Measurements from ENCODE around the gene TMC7.

DNA sequence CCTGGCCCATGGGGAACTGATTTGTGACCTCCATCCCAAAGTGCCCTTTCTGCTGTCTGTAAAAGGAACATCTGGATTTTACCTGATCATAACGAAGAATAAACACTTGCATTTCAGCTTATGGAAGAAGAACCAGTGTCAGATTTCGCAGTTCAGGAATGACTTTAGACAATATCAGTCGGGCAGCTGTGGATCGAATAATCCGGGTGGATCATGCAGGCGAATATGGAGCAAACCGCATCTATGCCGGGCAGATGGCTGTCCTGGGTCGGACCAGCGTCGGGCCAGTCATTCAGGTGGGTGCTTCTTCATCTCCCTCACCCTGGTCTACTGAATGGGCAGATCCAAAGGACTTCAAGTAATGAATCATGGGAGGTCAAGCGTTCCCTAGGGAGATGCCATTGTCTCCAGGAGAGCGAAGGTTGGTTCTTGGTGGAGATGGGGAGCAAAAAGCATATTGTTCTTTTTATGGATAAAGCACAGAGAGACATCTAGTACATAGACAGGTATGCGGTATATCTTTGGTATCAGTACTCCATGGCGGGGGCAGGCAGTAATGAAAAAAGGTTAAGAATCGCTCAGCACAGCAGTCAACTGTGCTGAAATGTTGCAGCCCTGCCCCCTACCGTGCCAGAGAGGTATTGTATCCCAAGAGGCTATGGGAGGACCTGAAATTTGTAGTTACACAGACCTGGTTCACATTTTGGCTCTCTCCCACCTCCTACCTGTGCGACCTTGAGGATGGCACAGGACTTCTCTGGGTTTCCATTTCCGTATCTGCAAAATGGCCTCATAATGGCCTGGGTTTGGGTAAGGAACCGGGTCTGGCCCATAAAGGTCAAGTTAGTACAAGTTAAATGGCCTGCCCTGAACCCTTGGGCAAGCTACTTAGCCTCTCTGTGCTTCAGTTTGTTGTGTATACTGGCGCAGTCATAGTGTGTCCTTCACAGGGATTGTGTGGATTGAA, 88.4 kb downstream of the TMC7 start:
- TF ChIP-seq, protein P1, sequence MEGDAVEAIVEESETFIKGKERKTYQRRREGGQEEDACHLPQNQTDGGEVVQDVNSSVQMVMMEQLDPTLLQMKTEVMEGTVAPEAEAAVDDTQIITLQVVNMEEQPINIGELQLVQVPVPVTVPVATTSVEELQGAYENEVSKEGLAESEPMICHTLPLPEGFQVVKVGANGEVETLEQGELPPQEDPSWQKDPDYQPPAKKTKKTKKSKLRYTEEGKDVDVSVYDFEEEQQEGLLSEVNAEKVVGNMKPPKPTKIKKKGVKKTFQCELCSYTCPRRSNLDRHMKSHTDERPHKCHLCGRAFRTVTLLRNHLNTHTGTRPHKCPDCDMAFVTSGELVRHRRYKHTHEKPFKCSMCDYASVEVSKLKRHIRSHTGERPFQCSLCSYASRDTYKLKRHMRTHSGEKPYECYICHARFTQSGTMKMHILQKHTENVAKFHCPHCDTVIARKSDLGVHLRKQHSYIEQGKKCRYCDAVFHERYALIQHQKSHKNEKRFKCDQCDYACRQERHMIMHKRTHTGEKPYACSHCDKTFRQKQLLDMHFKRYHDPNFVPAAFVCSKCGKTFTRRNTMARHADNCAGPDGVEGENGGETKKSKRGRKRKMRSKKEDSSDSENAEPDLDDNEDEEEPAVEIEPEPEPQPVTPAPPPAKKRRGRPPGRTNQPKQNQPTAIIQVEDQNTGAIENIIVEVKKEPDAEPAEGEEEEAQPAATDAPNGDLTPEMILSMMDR (conservative IDR thresholded peaks at IDR 0.05; ENCODE audit: low read depth, low read length) = peak; percentile 75
- TF ChIP-seq EZH2 (IDR thresholded peaks at IDR 0.05; ENCODE audit: borderline replicate concordance, low read depth, low read length, poor library complexity, severe bottlenecking) = no peak

Data from A673 (cell line).